Activated naive CD8-positive, alpha-beta T cell treated with anti-CD3 and anti-CD28 coated beads, Interleukin-2, amount 10 ng/mL, durations not matched to agents 7 days and 5 days (primary cell): ENCODE results near the gene GIMAP2. TPM values are rescaled to one million over a fixed set of nuclear protein-coding genes. Genes with fewer than 3 reads are reported as not detected.

Experiments
- ATAC-seq: fragments of 150-1000 bp; cut with Tn5 transposase; one replicate; pipeline ENCODE4 v1.10.0; 2021; ENCODE audit warnings: low read depth, moderate library complexity
- POLR2A ChIA-PET: fragments of 350-600 bp; sonication (Branson Sonifier 250); formaldehyde crosslinking; loops from one replicate; lab custom pipeline; 2021; ENCODE audit warnings: antibody characterized with exemption; lab: Charles Lee
- DNase-seq: peaks from one replicate; pipeline ENCODE4 v3.0.0; 2021
- H3K27ac Mint-ChIP-seq: one replicate; pipeline ENCODE4 v1.8.0; 2022; ENCODE audit warnings: mild to moderate bottlenecking, mixed read lengths
- H3K27me3 Mint-ChIP-seq: one replicate; pipeline ENCODE4 v1.8.0; 2022; ENCODE audit warnings: mild to moderate bottlenecking, moderate library complexity, mixed read lengths
- H3K36me3 Mint-ChIP-seq: one replicate; pipeline ENCODE4 v1.8.0; 2021; ENCODE audit warnings: mild to moderate bottlenecking, mixed read lengths
- H3K4me1 Mint-ChIP-seq: one replicate; pipeline ENCODE4 v1.8.0; 2021; ENCODE audit warnings: mixed read lengths
- H3K4me3 Mint-ChIP-seq: one replicate; pipeline ENCODE4 v1.8.0; 2022; ENCODE audit warnings: mild to moderate bottlenecking, moderate library complexity, mixed read lengths
- H3K9me3 Mint-ChIP-seq: one replicate; pipeline ENCODE4 v1.8.0; 2021; ENCODE audit warnings: mixed read lengths
- total RNA-seq, 2 experiments: library from RNA; stranded (reverse); gene quantifications; one replicate each; pipeline ENCODE4 v1.2.3, GENCODE V29; 2021

The GIMAP2 gene
- total RNA-seq, 2 experiments from 2014 or later = 139 to 140 TPM

DNA sequence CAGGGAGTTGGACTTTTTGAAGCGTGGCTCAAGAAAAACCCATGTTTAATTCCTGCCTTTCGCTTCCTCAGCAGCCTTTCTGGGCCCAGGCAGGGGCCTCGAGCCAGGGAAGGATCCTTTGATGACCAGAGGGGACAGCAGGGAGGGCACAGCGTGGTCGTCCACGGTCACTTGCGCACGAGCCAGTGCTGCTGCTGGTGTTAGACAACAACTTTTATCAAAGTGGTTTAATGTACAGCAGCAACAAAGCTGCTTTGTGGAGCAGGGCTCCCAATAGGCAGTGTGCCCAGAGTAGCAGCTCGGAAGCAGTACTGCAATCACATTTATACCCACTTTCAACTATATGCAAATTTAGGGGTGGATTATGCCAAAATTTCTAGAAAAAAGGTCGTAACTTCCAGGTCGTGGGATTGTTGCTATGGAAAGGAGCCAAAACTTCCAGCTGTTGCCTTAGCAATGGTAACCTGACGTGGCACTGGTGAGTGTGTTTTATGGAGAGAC lies 37.0 kb downstream of the GIMAP2 start:
- no peak for DNase-seq
- H3K36me3 Mint-ChIP-seq = peaks cover 91% of the 10 kb centered on the region
- H3K4me3 Mint-ChIP-seq = peak overlapping the region; percentile 61
- H3K27ac Mint-ChIP-seq = peak overlapping the region; percentile 39
- H3K9me3 Mint-ChIP-seq = peaks cover 16% of the 10 kb centered on the region
- ATAC-seq = peak; percentile 23
- no peaks in the 10 kb centered on the region for H3K27me3 Mint-ChIP-seq
- POLR2A ChIA-PET = interaction anchor here (1.2 to 4.2 kb wide), 3 partner anchors 10 to 271 kb away, joined by 3 to 23 read pairs (median 5); partner anchors contain the start of gene GIMAP5
- H3K4me1 Mint-ChIP-seq = peaks cover 58% of the 10 kb centered on the region

DNA sequence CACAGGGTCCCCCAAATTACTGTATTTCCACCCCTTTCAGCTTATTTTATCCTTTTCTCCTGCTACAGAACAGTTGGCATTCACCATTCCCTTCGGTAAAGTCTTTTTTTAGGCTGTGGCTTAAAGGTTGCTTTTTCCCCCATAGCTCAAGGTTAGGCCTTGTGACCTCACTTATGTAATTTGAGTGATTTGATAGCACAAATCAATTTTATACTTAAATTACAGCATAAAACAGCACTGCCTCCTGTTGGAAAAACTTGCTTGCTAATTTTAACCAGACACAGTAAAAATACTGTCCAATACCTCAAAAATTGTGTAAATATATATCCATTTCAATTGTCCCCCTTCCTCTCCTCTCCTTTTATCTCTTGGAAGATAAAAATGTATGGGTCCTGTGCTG lies 38.0 kb downstream of the GIMAP2 start:
- ATAC-seq (no peak), DNase-seq (no peak)
- Mint-ChIP-seq H3K27ac (peak overlapping the region; percentile 57), H3K36me3 (peaks cover 93% of the 10 kb centered on the region), H3K9me3 (peaks cover 22% of the 10 kb centered on the region), H3K27me3 (no peaks in the 10 kb centered on the region), H3K4me3 (peak overlapping the region; percentile 61), H3K4me1 (peaks cover 56% of the 10 kb centered on the region)
- POLR2A ChIA-PET = interaction anchor here (0.7 to 4.2 kb wide), 4 partner anchors 9 to 273 kb away, joined by 3 to 23 read pairs (median 4); partner anchors contain the start of genes GIMAP5 and GIMAP8

DNA sequence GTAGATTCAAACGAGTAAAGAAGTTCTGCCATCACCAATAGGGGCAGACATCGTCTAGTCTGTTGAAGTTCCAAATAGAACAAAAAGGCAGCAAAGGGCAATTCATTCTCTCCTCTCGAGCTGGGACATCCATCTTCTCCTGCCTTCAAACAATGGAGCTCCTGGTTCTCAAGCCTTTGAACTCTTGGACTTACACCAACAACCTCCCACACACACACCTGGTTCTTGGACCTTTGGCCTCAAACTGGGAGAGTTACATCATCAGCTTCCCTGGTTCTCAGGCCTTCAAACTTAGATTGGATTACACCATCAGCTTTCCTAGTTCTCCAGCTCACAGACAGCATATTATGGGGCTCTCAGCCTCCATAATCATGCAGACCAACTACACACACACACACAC lies 41.9 kb downstream of the GIMAP2 start:
- ATAC-seq (no peak), DNase-seq (no peak)
- H3K9me3 Mint-ChIP-seq = peaks cover 30% of the 10 kb centered on the region
- peaks cover 53% of the 10 kb centered on the region for H3K4me1 Mint-ChIP-seq
- peak overlapping the region; percentile 3 for H3K27ac Mint-ChIP-seq
- H3K4me3 Mint-ChIP-seq = no peak overlapping the region
- H3K27me3 Mint-ChIP-seq = no peaks in the 10 kb centered on the region
- peaks cover 71% of the 10 kb centered on the region for H3K36me3 Mint-ChIP-seq
- POLR2A ChIA-PET = interaction anchor here (0.9 to 1.0 kb wide), 2 partner anchors 10 to 274 kb away, joined by 3 to 4 read pairs; no protein-coding TSS in a partner anchor

DNA sequence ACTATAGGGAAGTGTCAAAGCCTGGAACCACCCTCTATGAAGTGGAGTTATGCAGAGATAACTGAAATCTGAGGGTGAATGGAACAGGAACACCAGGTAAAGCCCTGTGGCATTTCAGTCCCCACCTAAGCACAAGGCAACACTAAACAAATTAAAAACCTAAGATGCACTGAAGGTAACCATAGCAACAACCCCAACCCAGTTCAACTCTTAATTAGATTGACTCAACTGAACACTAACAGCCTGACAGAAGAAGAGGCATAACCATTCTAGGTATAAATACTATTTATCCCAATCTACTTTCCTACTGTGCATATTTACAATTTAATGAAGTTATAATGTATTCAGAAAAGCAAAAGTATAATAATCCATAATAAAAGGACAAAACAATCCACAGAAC lies 42.5 kb downstream of the GIMAP2 start:
- H3K36me3 Mint-ChIP-seq = peaks cover 65% of the 10 kb centered on the region
- ATAC-seq (no peak), DNase-seq (no peak)
- H3K4me3 Mint-ChIP-seq = no peak overlapping the region
- no peaks in the 10 kb centered on the region for H3K27me3 Mint-ChIP-seq
- peaks cover 53% of the 10 kb centered on the region for H3K4me1 Mint-ChIP-seq
- POLR2A ChIA-PET = interaction anchor here (0.9 kb wide), 1 partner anchor 11 kb away, joined by 4 read pairs; no protein-coding TSS in a partner anchor
- H3K9me3 Mint-ChIP-seq = peaks cover 30% of the 10 kb centered on the region
- H3K27ac Mint-ChIP-seq = no peak overlapping the region

DNA sequence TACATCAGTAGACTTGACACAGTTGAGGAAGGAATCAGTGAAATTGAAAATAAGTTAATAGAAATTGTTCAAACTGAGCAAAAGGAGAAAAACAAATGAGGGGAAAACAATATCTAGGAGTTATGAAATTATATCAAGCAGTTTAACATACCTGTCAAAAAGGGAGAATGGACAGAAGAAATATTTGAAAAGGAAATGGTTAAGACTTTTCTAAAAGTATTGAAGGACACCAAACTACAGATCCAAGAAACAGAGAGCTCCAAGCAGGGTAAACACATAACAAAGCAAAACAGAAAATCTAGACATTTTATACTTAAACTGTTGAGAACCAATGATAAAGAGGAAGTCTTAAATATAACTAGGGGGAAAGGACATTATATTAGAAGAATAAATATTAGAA lies 43.1 kb downstream of the GIMAP2 start:
- DNase-seq (no peak), ATAC-seq (no peak)
- Mint-ChIP-seq H3K27ac (no peak overlapping the region), H3K36me3 (peaks cover 59% of the 10 kb centered on the region), H3K27me3 (no peaks in the 10 kb centered on the region), H3K9me3 (peaks cover 30% of the 10 kb centered on the region), H3K4me1 (peaks cover 54% of the 10 kb centered on the region), H3K4me3 (no peak overlapping the region)
- POLR2A ChIA-PET = interaction anchor here (0.9 kb wide), 1 partner anchor 9 kb away, joined by 3 read pairs; the partner anchor contains the start of gene GIMAP5

DNA sequence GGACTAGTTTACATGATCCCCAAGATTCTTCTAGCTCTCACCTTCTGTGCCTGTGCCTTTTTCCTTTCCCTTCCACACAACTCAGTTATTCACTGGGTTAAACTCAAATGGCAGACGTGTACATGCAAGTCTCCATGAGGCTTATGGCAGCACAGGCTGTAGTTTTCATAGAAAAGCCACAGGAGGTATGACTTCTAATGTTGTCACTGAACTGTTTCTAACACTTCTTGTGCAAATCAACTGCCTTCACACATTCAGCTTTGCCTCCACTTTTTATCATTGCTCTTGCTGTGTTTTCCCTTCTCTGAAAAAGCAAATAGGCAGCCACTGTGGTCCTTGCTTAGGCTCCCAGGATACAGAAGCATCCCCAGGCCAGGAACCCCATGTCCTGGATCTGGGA lies 46.4 kb downstream of the GIMAP2 start:
- no peak for DNase-seq
- Mint-ChIP-seq H3K36me3 (peaks cover 28% of the 10 kb centered on the region), H3K27me3 (no peaks in the 10 kb centered on the region)

DNA sequence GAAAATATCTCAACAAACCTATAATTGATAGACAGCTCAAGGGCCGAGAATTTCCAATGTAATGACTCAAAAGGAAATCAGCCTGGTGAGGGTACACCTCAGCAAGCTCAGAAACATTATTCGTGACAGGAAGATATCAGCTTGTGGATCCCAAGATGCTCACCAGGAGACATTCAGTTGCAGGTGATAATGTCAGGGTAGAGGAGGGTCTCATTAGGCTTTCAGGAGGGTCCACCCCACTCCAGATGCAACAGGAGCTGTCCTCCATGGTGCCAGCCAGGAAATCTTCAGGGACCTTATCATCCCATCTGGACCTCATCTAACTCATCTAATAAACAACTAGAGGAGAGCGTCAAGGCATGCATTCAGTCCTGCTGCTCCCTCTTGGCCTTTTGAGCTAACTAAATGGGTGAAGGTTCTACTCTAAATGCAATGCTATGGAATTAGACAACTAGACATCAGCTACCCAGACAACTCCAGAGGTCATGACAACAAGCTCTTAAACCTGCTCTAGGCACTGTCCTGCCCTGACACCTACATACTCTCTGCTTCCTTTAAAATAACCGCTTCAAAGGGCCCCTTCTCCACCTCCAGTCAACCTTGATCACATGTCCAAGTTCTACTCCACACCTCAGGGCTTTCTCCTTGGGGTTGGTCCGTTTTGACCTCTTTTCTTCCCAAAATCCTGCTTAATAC lies 47.4 kb downstream of the GIMAP2 start:
- Mint-ChIP-seq H3K27me3 (no peaks in the 10 kb centered on the region), H3K9me3 (peaks cover 10% of the 10 kb centered on the region), H3K4me1 (peaks cover 67% of the 10 kb centered on the region), H3K36me3 (peaks cover 20% of the 10 kb centered on the region), H3K27ac (peak overlapping the region; percentile 97), H3K4me3 (peak overlapping the region; percentile 80)
- DNase-seq = no peak
- peak; percentile 24 for ATAC-seq
- POLR2A ChIA-PET = interaction anchor here (0.6 to 4.4 kb wide), 15 partner anchors 8 to 284 kb away, joined by 3 to 37 read pairs (median 6); partner anchors contain the start of genes GIMAP1, GIMAP2, GIMAP4 and GIMAP6

More for the DNA sequence above, 46.4 kb downstream of the GIMAP2 start:
- Mint-ChIP-seq H3K9me3 (peaks cover 16% of the 10 kb centered on the region), H3K4me1 (peaks cover 72% of the 10 kb centered on the region), H3K4me3 (peak overlapping the region; percentile 80), H3K27ac (peak overlapping the region; percentile 97)
- peak; percentile 68 for ATAC-seq
- POLR2A ChIA-PET = interaction anchor here (0.8 to 4.4 kb wide), 16 partner anchors 9 to 283 kb away, joined by 3 to 37 read pairs (median 6); partner anchors contain the start of genes GIMAP1, GIMAP2, GIMAP4 and GIMAP6

DNA sequence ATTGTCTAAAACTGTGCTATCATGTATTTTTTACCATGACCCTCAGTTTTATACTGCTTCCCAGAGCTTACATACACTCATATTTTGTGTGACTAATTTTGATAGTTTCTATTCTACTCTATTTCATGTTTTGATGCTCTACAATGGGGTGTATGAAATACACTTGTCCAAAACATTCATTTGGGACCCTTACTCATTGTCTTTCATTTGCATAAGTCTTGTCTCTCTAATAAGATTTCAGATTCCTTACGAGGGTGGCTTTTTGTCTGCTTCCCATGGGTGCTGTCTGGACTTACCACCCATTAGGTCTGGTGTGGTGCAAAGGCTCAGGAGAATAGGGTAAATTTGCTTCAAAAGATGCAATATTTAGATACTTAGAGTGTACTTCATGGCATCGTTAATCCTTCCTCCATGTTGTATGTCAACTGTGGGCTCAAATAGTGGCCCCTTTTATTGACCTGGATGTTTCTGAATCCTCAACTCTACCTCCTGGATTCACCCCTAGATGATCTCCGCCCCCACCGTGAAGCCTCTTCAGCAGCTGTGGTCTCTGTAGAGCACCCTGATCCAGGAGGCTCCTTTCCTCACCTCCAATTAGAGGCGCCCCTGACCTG lies 48.1 kb downstream of the GIMAP2 start:
- peak overlapping the region; percentile 97 for H3K27ac Mint-ChIP-seq
- peaks cover 20% of the 10 kb centered on the region for H3K36me3 Mint-ChIP-seq
- peaks cover 66% of the 10 kb centered on the region for H3K4me1 Mint-ChIP-seq
- POLR2A ChIA-PET = interaction anchor here (1.7 to 4.4 kb wide), 7 partner anchors 10 to 284 kb away, joined by 4 to 37 read pairs (median 14); partner anchors contain the start of genes GIMAP1, GIMAP4 and GIMAP7
- H3K9me3 Mint-ChIP-seq = peaks cover 6% of the 10 kb centered on the region
- DNase-seq = no peak
- peak overlapping the region; percentile 80 for H3K4me3 Mint-ChIP-seq
- ATAC-seq = no peak
- no peaks in the 10 kb centered on the region for H3K27me3 Mint-ChIP-seq

DNA sequence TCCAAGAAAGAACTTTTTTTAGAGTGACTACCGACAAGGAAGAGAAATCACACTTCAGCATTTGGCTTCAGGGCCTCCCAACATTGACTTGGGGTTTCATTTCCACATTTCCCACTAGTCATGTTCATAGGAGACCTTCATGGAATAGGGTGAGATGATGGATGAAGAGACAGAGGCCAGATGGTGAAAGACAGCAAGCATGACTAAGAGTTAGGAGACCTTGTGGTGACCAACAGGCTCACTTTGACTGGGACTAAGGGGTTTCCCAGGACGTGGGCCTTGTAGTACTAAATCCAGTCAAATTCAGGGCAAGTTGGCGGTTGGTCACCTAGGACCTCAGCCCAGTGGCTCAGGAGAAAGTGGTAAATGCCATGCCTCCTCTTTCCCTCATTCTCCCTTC lies 48.7 kb downstream of the GIMAP2 start:
- no peak for DNase-seq
- ATAC-seq = no peak
- Mint-ChIP-seq H3K4me3 (no peak overlapping the region), H3K27me3 (no peaks in the 10 kb centered on the region), H3K27ac (peak overlapping the region; percentile 98), H3K4me1 (peaks cover 65% of the 10 kb centered on the region), H3K9me3 (peaks cover 2% of the 10 kb centered on the region), H3K36me3 (peaks cover 20% of the 10 kb centered on the region)
- POLR2A ChIA-PET = interaction anchor here (4.4 kb wide), 1 partner anchor 12 kb away, joined by 23 read pairs; no protein-coding TSS in a partner anchor

DNA sequence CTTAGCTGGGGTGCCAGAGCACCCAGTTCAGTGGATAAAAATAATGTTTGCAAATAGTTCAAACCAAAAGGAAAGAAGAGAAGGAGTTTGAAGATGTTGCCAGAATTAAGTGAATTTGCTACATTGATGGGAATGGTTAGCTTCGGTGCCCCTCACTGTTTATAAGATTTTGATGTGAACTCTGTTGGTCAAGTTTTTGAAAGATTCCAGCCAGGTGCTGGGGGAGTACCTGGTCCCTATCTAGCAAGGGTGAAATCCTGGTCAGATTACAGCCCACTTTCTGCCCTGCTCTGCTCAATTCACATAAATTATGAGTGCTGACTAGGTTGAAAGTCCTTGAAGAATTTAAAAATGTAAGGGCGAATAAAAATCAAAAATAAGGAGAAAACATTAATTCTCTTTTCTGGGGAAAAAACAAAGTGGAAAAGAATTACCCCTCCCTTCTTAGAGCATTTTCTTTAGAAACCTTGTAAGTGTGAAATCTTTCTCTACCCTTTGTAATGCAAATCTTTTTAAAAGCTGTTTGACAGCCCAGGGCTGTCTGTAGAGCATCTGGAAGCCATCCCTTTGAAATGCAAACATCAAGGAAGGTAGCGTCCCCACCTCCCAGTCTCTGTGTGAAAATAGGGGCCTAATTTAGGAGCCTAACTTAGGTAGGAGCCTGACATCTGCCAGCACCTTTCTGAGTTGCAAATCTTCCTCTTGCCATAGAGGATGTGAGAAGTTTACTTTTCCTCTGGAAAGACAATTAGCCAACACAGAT lies 50.3 kb downstream of the GIMAP2 start:
- no peaks in the 10 kb centered on the region for H3K9me3 Mint-ChIP-seq
- H3K4me1 Mint-ChIP-seq = peaks cover 68% of the 10 kb centered on the region
- no peaks in the 10 kb centered on the region for H3K27me3 Mint-ChIP-seq
- POLR2A ChIA-PET = interaction anchor here (0.6 to 5.5 kb wide), 4 partner anchors 19 to 168 kb away, joined by 3 to 33 read pairs (median 10); partner anchors contain the start of genes GIMAP1 and GIMAP4
- H3K36me3 Mint-ChIP-seq = peaks cover 28% of the 10 kb centered on the region
- peak overlapping the region; percentile 98 for H3K4me3 Mint-ChIP-seq
- ATAC-seq (no peak), DNase-seq (no peak)
- H3K27ac Mint-ChIP-seq = peak overlapping the region; percentile 98

DNA sequence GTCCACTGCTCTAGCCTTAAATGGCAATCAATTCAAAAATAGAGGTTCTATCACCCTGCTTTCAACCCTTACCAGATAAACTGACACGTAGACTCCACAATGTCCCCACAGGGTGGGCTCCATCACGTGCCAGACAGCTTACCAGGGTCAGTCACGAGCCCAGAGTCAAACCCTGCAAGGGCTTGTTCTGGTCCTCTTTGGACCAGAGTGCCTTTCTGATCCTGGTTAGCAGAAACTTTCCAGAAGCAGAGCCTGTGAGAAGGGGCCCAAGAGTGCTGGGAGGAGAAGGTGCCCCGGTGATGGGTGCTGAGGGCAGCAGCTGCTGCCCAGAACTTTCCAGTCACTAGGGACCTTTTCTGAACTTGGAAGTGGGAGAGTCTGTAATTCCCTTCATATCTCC lies 51.4 kb downstream of the GIMAP2 start:
- H3K27me3 Mint-ChIP-seq = no peaks in the 10 kb centered on the region
- peak overlapping the region; percentile 98 for H3K27ac Mint-ChIP-seq
- H3K36me3 Mint-ChIP-seq = peaks cover 36% of the 10 kb centered on the region
- H3K4me1 Mint-ChIP-seq = peaks cover 71% of the 10 kb centered on the region
- peak; percentile 8 for ATAC-seq
- H3K4me3 Mint-ChIP-seq = peak overlapping the region; percentile 98
- no peaks in the 10 kb centered on the region for H3K9me3 Mint-ChIP-seq
- DNase-seq = no peak
- POLR2A ChIA-PET = interaction anchor here (0.6 to 5.5 kb wide), 12 partner anchors 8 to 567 kb away, joined by 3 to 35 read pairs (median 11); partner anchors contain the start of genes GIMAP1, GIMAP2, GIMAP6 and GIMAP8
